Lower leg skin (tissue), 4 donors: ENCODE data around the gene AGMAT. TPM values are rescaled to one million over a fixed set of nuclear protein-coding genes. Genes with fewer than 3 reads are reported as not detected.
A peak's percentile ranks its signal among the peaks of the same experiment; 100 is the strongest.

Source experiments
- DNase-seq, 2 donors: peaks; one replicate each; pipeline ENCODE4 v3.0.0-alpha.2; 2019; ENCODE audit warnings: low spot score in 2 of 2
- H3K4me3 ChIP-seq: fragments of 200-600 bp; sonication (generic); 2 replicates; pipeline ENCODE4 v1.5.1; 2017; ENCODE audit warnings: mild to moderate bottlenecking, low read depth; ENCODE audit not compliant: poor library complexity, severe bottlenecking
- CTCF ChIP-seq, 3 donors: fragments of 450-650 bp; IDR thresholded peaks; one replicate each; pipeline ENCODE4 v1.5.1; 2016; ENCODE audit warnings: antibody characterized with exemption in 3 of 3, mild to moderate bottlenecking in 3 of 3, moderate library complexity in 2 of 3
- POLR2A ChIP-seq, 2 donors: fragments of 450-650 bp; IDR thresholded peaks; one replicate each; pipeline ENCODE4 v1.6.1; 2016 to 2017; ENCODE audit warnings: antibody characterized with exemption in 2 of 2, mild to moderate bottlenecking in 1 of 2, moderate library complexity in 1 of 2
- WGBS, 2 donors: methylation state at CpG; one replicate each; pipeline ENCODE4 v1.1.5; 2018; 5-methylcytosine and 5-hydroxymethylcytosine counted together
- intact Hi-C: fragments of 100-400 bp; cut with DNase I; formaldehyde crosslinking; loops from one replicate; pipeline ENCODE4 v1.15.0; 2023; ENCODE audit warnings: low total_unique reads
- total RNA-seq, 4 donors: library from RNA; depleted of rRNA; stranded (reverse); fragments of >200 nt; gene quantifications; one replicate each; pipeline ENCODE4 v1.1.0, GENCODE V29; 2016

The AGMAT gene
- total RNA-seq, 4 donors from 2014 or later: 0.54 TPM; not detected in 3

- 66 to 78% methylated on average over 9 of the region's 9 CpGs for WGBS, 2 donors
- no peak for DNase-seq
- no peak for TF ChIP-seq CTCF (IDR thresholded peaks at IDR 0.05)
- no peak for TF ChIP-seq POLR2A (IDR thresholded peaks at IDR 0.05)
Measured at GRCh38 chr1:15573477-15573876, 11.4 kb downstream of the AGMAT start.

GRCh38 chr1:15571266-15571665 lies 13.6 kb downstream of the AGMAT start:
- H3K4me3 ChIP-seq: no peak overlapping the region
- TF ChIP-seq POLR2A (IDR thresholded peaks at IDR 0.05) (no peak), CTCF (IDR thresholded peaks at IDR 0.05) (no peak)
- DNase-seq: no peak
- intact Hi-C loops: no loop called here

More at GRCh38 chr1:15573477-15573876, 11.4 kb downstream of the AGMAT start:
- H3K4me3 ChIP-seq: no peak overlapping the region
- intact Hi-C loops: no loop called here

- WGBS, 2 donors: 79 to 88% methylated on average over 1 of the region's 1 CpG
- TF ChIP-seq POLR2A (IDR thresholded peaks at IDR 0.05) (no peak), CTCF (IDR thresholded peaks at IDR 0.05) (no peak)
- H3K4me3 ChIP-seq: no peak overlapping the region
- no peak for DNase-seq
- intact Hi-C loops: no loop called here
Measured at GRCh38 chr1:15570861-15571260, 14.0 kb downstream of the AGMAT start.

- WGBS, 2 donors: 90% methylated on average over 18 of the region's 18 CpGs
- intact Hi-C loops: no loop called here
- TF ChIP-seq CTCF (IDR thresholded peaks at IDR 0.05): no peak
- TF ChIP-seq POLR2A (IDR thresholded peaks at IDR 0.05): no peak
- no peak for DNase-seq
- H3K4me3 ChIP-seq: no peak overlapping the region
Measured at GRCh38 chr1:15568387-15569073, 16.3 kb downstream of the AGMAT start.

- DNase-seq: peak in 1 of 2 donors; percentile 37
- TF ChIP-seq POLR2A (IDR thresholded peaks at IDR 0.05): no peak
- TF ChIP-seq CTCF (IDR thresholded peaks at IDR 0.05): no peak
- no peak overlapping the region for H3K4me3 ChIP-seq
- intact Hi-C loops: no loop called here
- 86 to 87% methylated on average over 12 of the region's 12 CpGs for WGBS, 2 donors
Measured at GRCh38 chr1:15559189-15559810, 25.6 kb downstream of the AGMAT start.
